H9 (cell line): ENCODE measurements around the gene ONECUT1. TPM values are rescaled to one million over a fixed set of nuclear protein-coding genes. Genes with fewer than 3 reads are reported as not detected.

Experiments
- DNase-seq: peaks from one replicate; pipeline ENCODE4 v3.0.0-alpha.2; 2017
- H2AFZ ChIP-seq: one replicate; pipeline ENCODE4 v1.6.1; 2013; ENCODE audit warnings: mild to moderate bottlenecking, low read length, control low read depth, moderate library complexity
- H2AK5ac ChIP-seq: 2 replicates; pipeline ENCODE4 v1.6.1; 2013; ENCODE audit warnings: low read length, control low read depth, mixed read lengths; ENCODE audit not compliant: insufficient read length
- H2BK120ac ChIP-seq: one replicate; pipeline ENCODE4 v1.6.1; 2013; ENCODE audit warnings: low read depth, mild to moderate bottlenecking, low read length, control low read depth, inconsistent platforms; ENCODE audit not compliant: poor library complexity, severe bottlenecking
- H2BK12ac ChIP-seq: 2 replicates; pipeline ENCODE4 v1.6.1; 2013; ENCODE audit warnings: low read length, control low read depth, mixed read lengths, low read depth; ENCODE audit not compliant: insufficient read length
- H2BK15ac ChIP-seq: 2 replicates; pipeline ENCODE4 v1.6.1; 2013; ENCODE audit warnings: low read depth, low read length, control low read depth
- H2BK20ac ChIP-seq: one replicate; pipeline ENCODE4 v1.6.1; 2013; ENCODE audit warnings: low read depth, mild to moderate bottlenecking, low read length, control low read depth, inconsistent platforms; ENCODE audit not compliant: poor library complexity, severe bottlenecking
- H2BK5ac ChIP-seq: 2 replicates; pipeline ENCODE4 v1.6.1; 2013; ENCODE audit warnings: low read length, control low read depth, mixed read lengths; ENCODE audit not compliant: insufficient read length
- H3K14ac ChIP-seq: 2 replicates; pipeline ENCODE4 v1.6.1; 2013; ENCODE audit warnings: low read length, control low read depth; ENCODE audit not compliant: insufficient read depth
- H3K18ac ChIP-seq: 2 replicates; pipeline ENCODE4 v1.6.1; 2013; ENCODE audit warnings: low read depth, mild to moderate bottlenecking, mixed read lengths, low read length, control low read depth; ENCODE audit not compliant: insufficient read length
- H3K23ac ChIP-seq: 2 replicates; pipeline ENCODE4 v1.6.1; 2013; ENCODE audit warnings: low read length, control low read depth, mixed read lengths, low read depth; ENCODE audit not compliant: insufficient read length
- H3K23me2 ChIP-seq: 2 replicates; pipeline ENCODE4 v1.6.1; 2013; ENCODE audit warnings: low read depth, mild to moderate bottlenecking, mixed read lengths, low read length, control low read depth; ENCODE audit not compliant: insufficient read length, poor library complexity, severe bottlenecking
- H3K27ac ChIP-seq: 2 replicates; pipeline ENCODE4 v1.5.1; 2013; ENCODE audit warnings: low read length, control low read depth, mixed read lengths, low read depth; ENCODE audit not compliant: insufficient read length
- H3K27me3 ChIP-seq: 2 replicates; pipeline ENCODE4 v1.6.1; 2013; ENCODE audit warnings: low read length, control low read depth, inconsistent platforms; ENCODE audit not compliant: insufficient read depth
- H3K4ac ChIP-seq: 2 replicates; pipeline ENCODE4 v1.6.1; 2013; ENCODE audit warnings: low read depth, mild to moderate bottlenecking, control low read depth, inconsistent platforms, low read length, moderate library complexity
- H3K4me1 ChIP-seq: 2 replicates; pipeline ENCODE4 v1.6.1; 2013; ENCODE audit warnings: low read length, control low read depth, inconsistent platforms; ENCODE audit not compliant: insufficient read depth
- H3K4me2 ChIP-seq: 2 replicates; pipeline ENCODE4 v1.6.1; 2013; ENCODE audit warnings: low read length, control low read depth, mixed read lengths; ENCODE audit not compliant: insufficient read length, insufficient read depth
- H3K56ac ChIP-seq: 2 replicates; pipeline ENCODE4 v1.6.1; 2013; ENCODE audit warnings: low read depth, mild to moderate bottlenecking, mixed read lengths, low read length, control low read depth; ENCODE audit not compliant: insufficient read length
- H3K79me1 ChIP-seq: 2 replicates; pipeline ENCODE4 v1.6.1; 2013; ENCODE audit warnings: low read depth, mild to moderate bottlenecking, moderate library complexity, low read length, control low read depth, inconsistent platforms; ENCODE audit not compliant: insufficient read depth, poor library complexity, severe bottlenecking
- H3K79me2 ChIP-seq: 2 replicates; pipeline ENCODE4 v1.6.1; 2013; ENCODE audit warnings: low read length, control low read depth, inconsistent platforms; ENCODE audit not compliant: insufficient read depth
- H3K9ac ChIP-seq: 2 replicates; pipeline ENCODE4 v1.6.1; 2013; ENCODE audit warnings: low read length, control low read depth, mixed read lengths; ENCODE audit not compliant: insufficient read length; ENCODE audit errors: extremely low read depth
- H3K9me3 ChIP-seq: one replicate; pipeline ENCODE4 v1.6.1; 2013; ENCODE audit warnings: low read depth, low read length, inconsistent platforms; ENCODE audit not compliant: control insufficient read depth
- H3T11ph ChIP-seq: one replicate; pipeline ENCODE4 v1.6.1; 2013; ENCODE audit warnings: mild to moderate bottlenecking, low read length, control low read depth, inconsistent platforms
- H4K20me1 ChIP-seq: one replicate; pipeline ENCODE4 v1.6.1; 2013; ENCODE audit not compliant: control insufficient read depth, insufficient read length, insufficient read depth
- H4K5ac ChIP-seq: 2 replicates; pipeline ENCODE4 v1.6.1; 2013; ENCODE audit warnings: low read depth, mild to moderate bottlenecking, mixed read lengths, low read length, control low read depth; ENCODE audit not compliant: insufficient read length
- H4K8ac ChIP-seq: replicated peaks from 2 replicates; pipeline ENCODE4 v1.6.1; 2013; ENCODE audit warnings: low read length, control low read depth, mixed read lengths, low read depth; ENCODE audit not compliant: insufficient read length
- H4K91ac ChIP-seq: 2 replicates; pipeline ENCODE4 v1.6.1; 2013; ENCODE audit warnings: low read depth, mild to moderate bottlenecking, moderate library complexity, mixed read lengths, low read length, control low read depth; ENCODE audit not compliant: insufficient read length
- H3K27ac Mint-ChIP-seq, 3 experiments: 2 replicates in 2 of 3; 3 replicates in 1 of 3; pipeline ENCODE4 v1.8.0; 2020 to 2021; ENCODE audit warnings: mixed read lengths in 3 of 3, mild to moderate bottlenecking in 1 of 3, moderate library complexity in 1 of 3
- H3K27me3 Mint-ChIP-seq: 2 replicates; pipeline ENCODE4 v1.8.0; 2021; ENCODE audit warnings: low read depth, mild to moderate bottlenecking, moderate library complexity, mixed read lengths
- H3K36me3 Mint-ChIP-seq, 3 experiments: 2 replicates in 2 of 3; 3 replicates in 1 of 3; pipeline ENCODE4 v1.8.0; 2020 to 2021; ENCODE audit warnings: low read depth in 3 of 3, mixed read lengths in 3 of 3; ENCODE audit not compliant: insufficient read depth in 1 of 3
- H3K4me1 Mint-ChIP-seq, 2 experiments: 2 replicates each; pipeline ENCODE4 v1.8.0; 2020; ENCODE audit warnings: mixed read lengths in 2 of 2
- H3K4me3 Mint-ChIP-seq, 2 experiments: 2 replicates in 1 of 2; 3 replicates in 1 of 2; pipeline ENCODE4 v1.8.0; 2020 to 2021; ENCODE audit warnings: mild to moderate bottlenecking in 2 of 2, mixed read lengths in 2 of 2, moderate library complexity in 1 of 2
- H3K9me3 Mint-ChIP-seq, 2 experiments: 2 replicates in 1 of 2; 3 replicates in 1 of 2; pipeline ENCODE4 v1.8.0; 2020; ENCODE audit warnings: mild to moderate bottlenecking in 2 of 2, mixed read lengths in 2 of 2, moderate library complexity in 1 of 2
- CTCF ChIP-seq: fragments of 200-600 bp; sonication (generic); conservative IDR thresholded peaks from 3 replicates; pipeline ENCODE4 v1.8.0; 2021; ENCODE audit warnings: antibody characterized with exemption, mild to moderate bottlenecking
- WGBS: extraction: QIAGEN DNeasy Blood & Tissue Kit; methylation state at CpG from one replicate; pipeline ENCODE4 v1.1.7; 2013; ENCODE audit warnings: missing lambda C conversion rate, low lambda C conversion rate, mixed read lengths; ENCODE audit not compliant: insufficient read length; ENCODE audit errors: extremely low coverage; 5-methylcytosine and 5-hydroxymethylcytosine counted together
- total RNA-seq: library from RNA; stranded (reverse); gene quantifications from 2 replicates; pipeline ENCODE4 v1.2.1, GENCODE V29; 2021

The ONECUT1 gene
- total RNA-seq, 1 experiment from 2014 or later, result 14.1 TPM

DNA sequence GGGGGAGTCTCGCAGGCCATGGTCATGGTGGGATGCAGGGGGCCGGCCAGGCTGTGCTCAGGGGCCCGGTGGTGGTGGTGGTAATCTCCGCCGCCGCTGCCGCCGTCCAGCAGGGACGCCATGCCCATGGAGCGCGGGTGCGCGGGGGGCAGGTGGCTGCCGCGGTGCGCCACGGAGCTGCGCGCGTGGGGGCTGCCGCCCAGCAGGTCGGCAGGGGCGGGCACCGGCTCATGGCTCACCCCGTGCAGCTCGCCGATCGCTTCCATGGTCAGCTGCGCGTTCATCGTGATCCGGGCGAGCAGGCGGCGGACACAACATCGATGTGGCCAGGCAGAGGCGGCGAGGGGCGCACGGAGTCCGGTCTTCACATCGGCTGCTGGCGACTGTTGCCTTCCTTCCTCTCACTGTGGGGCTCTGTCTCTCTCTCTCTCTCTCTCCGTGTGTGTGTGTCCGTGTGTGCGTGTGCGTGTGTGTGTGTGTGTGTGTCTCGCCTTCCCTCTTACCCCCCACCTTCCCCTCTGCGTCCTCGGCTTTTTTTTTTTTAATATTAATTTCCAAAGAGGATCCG, 451 bp downstream of the ONECUT1 start:
- H3K18ac ChIP-seq, result no peak overlapping the region
- Mint-ChIP-seq H3K27me3 (peaks cover 60% of the 10 kb centered on the region), H3K9me3 (peaks cover 0 to 6% of the 10 kb centered on the region in 2 experiments; a peak in 2 of 5 replicates), H3K36me3 (peaks cover 0 to 29% (median 2%) of the 10 kb centered on the region in 3 experiments; a peak in 5 of 7 replicates), H3K4me3 (peak overlapping the region; percentile 64 to 87), H3K27ac (peak overlapping the region in 1 of 3 experiments; percentile 44; a peak in 1 of 7 replicates), H3K4me1 (peaks cover 58 to 75% of the 10 kb centered on the region in 2 experiments)
- H3K4ac ChIP-seq, result no peak overlapping the region
- no peak overlapping the region for H2BK12ac ChIP-seq
- peak overlapping the region; percentile 68 for H3K4me2 ChIP-seq
- peaks cover 6% of the 10 kb centered on the region; the same call in 1 of the 2 replicates for H3K4me1 ChIP-seq
- H3K79me2 ChIP-seq, result no peaks in the 10 kb centered on the region
- H4K5ac ChIP-seq, result no peak overlapping the region
- no peak overlapping the region for H2AK5ac ChIP-seq
- H2BK5ac ChIP-seq, result no peak overlapping the region
- H3K23ac ChIP-seq, result no peak overlapping the region
- no peak overlapping the region for H4K91ac ChIP-seq
- TF ChIP-seq CTCF, result no peak
- WGBS, result no CpG with 5 or more reads among the region's 51 CpGs
- DNase-seq, result no peak
- no peak overlapping the region for H3K9ac ChIP-seq
- H4K8ac ChIP-seq, result no peak overlapping the region
- H3K27me3 ChIP-seq, result peaks cover 80% of the 10 kb centered on the region
- H3K23me2 ChIP-seq, result peaks cover 43% of the 10 kb centered on the region
- H2BK15ac ChIP-seq, result no peak overlapping the region
- no peaks in the 10 kb centered on the region for H4K20me1 ChIP-seq
- H3K56ac ChIP-seq, result no peak overlapping the region
- H3K14ac ChIP-seq, result no peak overlapping the region; the same call in 1 of the 2 replicates
- no peak overlapping the region for H2BK120ac ChIP-seq
- H2BK20ac ChIP-seq, result no peak overlapping the region
- no peak overlapping the region for H2AFZ ChIP-seq
- H3K9me3 ChIP-seq, result no peaks in the 10 kb centered on the region
- no peak overlapping the region for H3T11ph ChIP-seq
- H3K27ac ChIP-seq, result no peak overlapping the region
- H3K79me1 ChIP-seq, result no peaks in the 10 kb centered on the region
